ENCODE data around the gene NDUFS3.
"Not testable (repeated sequence)": the region's sequence is repeated elsewhere in the genome, so short reads cannot be mapped to it uniquely, and the experiment has no call there.

Gene NDUFS3

GRCh38 chr11:47562393-47562792, 16.5 kb upstream of the NDUFS3 start:
- not testable (repeated sequence) for DNase-seq

DNA sequence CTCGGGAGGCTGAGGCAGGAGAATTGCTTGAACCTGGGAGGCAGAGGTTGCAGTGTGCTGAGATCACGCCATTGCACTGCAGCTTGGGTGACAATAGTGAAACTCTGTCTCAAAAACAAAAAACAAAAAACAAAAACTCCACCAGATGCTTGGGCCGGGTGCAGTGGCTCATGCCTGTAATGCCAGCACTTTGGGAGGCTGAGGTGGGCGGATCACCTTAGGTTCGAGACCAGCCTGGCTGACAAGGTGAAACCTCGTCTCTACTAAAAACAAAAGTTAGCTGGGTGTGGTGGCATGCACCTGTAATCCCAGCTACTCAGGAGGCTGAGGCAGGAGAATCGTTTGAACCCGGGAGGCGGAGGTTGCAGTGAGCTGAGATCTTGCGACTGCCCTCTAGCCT, 14.5 kb upstream of the NDUFS3 start:
- DNase-seq = not testable (repeated sequence)

- peak; percentile 18 for DNase-seq
Measured at GRCh38 chr11:47564933-47565339, 13.9 kb upstream of the NDUFS3 start.

DNA sequence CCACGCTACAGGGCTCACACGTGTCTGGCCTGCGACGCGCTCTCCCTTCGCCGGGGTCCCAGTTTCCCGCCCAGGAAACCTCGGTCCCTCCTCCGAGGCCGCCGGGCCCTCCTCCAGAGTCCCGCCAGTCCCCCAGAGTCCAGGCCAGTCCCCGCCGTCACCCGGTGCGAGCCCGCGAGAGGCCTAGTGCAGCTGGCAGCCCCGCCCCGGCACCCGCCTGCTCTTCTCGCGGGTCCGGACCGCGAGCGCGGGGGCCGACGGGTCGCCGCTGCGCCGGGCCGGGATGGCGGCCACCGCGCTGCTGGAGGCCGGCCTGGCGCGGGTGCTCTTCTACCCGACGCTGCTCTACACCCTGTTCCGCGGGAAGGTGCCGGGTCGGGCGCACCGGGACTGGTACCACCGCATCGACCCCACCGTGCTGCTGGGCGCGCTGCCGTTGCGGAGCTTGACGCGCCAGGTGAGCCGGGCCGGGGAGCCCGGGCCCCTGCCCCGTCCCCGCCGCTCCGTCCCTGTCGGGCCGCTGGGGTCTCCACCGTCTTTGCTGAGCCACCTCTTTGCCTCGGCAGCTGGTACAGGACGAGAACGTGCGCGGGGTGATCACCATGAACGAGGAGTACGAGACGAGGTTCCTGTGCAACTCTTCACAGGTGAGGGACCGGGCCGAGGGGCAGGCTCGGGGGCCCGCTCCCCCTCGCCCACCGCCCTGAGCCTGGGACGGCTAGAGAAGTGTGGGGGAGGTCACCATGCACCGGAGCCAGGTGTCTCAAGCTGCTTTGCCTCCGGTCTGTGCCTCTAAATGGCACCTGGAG, 13.3 kb upstream of the NDUFS3 start, which contains the start of gene PTPMT1:
Gene PTPMT1, plus strand, starts transcription at position 260 of the 809 bp plus-strand sequence. Its CDS starts 24 bp downstream, at position 284.
- DNase-seq = peak; percentile 85

- peak; percentile 48 for DNase-seq
Measured at GRCh38 chr11:47566149-47566698, 12.7 kb upstream of the NDUFS3 start.

- DNase-seq = no peak
Measured at GRCh38 chr11:47569646-47570045, 9.2 kb upstream of the NDUFS3 start.

- no peak for DNase-seq
Measured at GRCh38 chr11:47570651-47571356, 8.1 kb upstream of the NDUFS3 start.

GRCh38 chr11:47571357-47571729, 7.5 kb upstream of the NDUFS3 start:
- no peak for DNase-seq

DNA sequence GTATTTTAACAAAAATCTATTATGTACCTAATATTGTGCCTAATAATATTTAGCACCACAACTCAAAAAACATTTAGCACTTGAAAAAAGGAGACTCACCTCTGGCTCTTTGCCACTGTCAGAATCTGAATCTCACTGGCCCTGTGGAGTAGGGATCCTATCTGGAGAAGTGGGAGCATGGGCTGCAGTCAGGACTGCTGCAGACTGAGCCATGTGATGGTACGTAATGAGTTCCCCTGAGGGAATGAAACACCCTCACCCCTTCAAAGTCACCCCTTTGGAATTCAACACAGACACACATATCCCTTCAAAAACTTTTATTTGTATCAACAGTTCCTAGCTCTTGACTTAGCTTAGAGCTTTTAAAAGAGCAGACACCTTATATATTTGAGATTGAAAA, 7.0 kb upstream of the NDUFS3 start:
- DNase-seq = no peak

DNA sequence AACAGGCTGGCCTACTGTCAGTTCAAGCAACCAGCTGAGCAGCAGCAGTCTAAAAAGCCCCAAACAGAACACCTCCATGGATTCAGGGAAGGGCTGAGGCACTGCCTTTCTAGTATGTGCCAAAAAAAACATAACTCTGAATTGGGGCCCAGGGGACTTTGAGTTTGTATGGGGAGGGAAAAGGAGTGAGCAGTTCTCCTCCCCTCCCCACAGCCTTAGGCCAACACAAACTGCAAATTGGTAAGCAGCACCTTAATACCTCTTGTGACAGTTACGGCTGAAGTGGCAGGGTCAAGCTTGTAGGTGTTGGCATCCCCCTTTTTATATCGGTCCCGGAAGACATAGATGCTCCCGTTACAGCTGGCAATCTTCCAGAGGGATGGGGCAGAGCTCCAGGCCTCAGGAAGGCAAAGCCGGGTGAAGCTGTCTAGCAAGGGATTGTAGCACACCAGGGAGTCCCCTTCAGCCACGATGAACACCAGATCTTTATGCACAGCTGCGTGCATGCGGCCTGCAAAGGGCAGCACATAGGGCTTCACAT, 6.1 kb upstream of the NDUFS3 start:
- no peak for DNase-seq

DNA sequence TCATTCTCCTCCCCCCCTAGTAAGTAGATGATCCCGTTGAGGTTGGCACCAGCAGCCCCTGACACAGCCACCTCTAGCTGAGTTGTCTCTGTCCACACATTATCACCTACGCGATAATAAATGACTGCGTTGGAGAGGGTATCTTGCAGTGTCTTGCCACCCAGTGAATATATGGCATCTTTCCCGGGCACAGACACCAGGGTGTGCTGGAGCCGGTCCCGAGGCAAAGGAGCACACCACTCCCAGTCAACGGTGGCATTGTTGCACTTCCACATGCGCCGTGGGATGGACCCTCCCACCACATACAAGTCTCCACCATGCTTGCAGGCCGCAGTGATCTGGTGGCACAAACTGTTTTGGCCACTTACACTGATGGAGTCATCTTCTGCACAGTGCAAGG, 5.6 kb upstream of the NDUFS3 start:
- DNase-seq = no peak

- no peak for DNase-seq
Measured at GRCh38 chr11:47577460-47578041, 1.3 kb upstream of the NDUFS3 start.

- DNase-seq = no peak
Measured at GRCh38 chr11:47583844-47584243, 5.0 kb downstream of the NDUFS3 start.

DNA sequence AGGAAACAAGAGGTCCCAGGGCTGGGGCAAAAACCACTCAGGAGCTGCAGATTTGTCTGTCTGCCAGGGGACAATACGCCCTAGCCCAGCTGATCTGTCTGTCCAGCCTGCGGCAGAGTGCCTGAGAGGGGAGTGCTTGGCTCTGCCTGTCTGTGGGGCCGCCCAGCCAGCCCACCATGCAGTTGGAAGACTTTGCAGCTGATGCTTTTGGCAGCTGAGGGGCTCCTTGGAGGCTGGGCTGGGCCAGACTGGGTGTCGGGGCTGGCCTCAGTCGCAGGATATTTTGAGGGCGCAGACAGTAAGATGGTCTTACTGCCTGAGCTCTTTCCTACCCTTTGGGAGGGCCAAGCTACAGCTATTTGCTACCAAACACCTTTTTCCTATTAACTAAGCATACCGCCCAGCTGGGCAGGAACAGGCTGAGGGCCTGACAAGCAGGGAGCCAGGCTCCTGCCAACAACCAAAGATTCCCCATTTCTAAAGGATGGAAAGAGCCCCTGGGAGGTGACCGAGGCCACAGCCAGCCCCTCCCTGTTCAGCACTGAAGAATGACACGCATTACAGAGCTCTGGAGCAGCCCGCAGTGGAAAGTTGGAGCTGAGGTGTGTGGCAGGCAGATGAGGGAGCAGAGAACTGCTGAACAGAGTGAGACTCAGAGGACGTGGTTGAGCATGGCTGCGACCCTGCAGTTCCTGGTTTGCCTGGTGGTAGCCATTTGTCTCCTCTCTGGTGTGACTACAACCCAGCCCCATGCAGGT, 7.4 kb downstream of the NDUFS3 start, which contains the start of gene FAM180B:
Gene FAM180B, plus strand, starts transcription at position 581 of the 758 bp plus-strand sequence. Its CDS starts 91 bp downstream, at position 672.
- no peak for DNase-seq

DNA sequence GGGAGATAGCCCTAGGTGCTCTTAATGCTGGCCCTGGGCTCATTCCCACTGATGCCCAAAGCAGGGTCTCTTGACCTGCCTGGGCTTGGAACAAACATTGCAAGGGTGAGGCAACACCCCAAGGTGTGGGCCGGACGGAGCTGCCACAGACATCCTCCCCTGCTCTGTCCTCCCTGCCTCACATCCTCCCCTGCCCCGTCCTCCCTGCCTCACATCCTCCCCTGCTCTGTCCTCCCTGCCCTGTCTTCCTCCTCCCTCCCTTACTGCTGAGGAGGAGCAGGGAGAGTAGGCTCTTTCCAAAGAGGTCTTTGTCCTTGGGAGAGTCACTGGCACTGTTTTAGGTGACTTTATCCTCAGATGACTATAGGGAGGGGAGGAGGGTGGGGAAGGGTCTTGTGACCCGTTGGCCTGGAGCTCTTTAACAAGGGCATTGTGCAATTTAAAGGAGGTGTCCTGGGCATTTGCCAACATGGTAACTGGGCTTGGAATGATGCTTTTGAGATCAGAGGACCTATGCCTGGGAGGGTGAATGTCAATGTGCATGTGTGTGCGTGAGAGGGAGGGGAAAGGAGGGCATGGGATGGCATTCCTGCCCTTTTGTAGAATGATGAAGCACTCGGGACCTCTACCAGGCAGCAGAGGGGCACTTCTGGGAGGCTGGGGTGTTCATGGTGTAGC, 8.3 kb downstream of the NDUFS3 start:
- no peak for DNase-seq

DNA sequence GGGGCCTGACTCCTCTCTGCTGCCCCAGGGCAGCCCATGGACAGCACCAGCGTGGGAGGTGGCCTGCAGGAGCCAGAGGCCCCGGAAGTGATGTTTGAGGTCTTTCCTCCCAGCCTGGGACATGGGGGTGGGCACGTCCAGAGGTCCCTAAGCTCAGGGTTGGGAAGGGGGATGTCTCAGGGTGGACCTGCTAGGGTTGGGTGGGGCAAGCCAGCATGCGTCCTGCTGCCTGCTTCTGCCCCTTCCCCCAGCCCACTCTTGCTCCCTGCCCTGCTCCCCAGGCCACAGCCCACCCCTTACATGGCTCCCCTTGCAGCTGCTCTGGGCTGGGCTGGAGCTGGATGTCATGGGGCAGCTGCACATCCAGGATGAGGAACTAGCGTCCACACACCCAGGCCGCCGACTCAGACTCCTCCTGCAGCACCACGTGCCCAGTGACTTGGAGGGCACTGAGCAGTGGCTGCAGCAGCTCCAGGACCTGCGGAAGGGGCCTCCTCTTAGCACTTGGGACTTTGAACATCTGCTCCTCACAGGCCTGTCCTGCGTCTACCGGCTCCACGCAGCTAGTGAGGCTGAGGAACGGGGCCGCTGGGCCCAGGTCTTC, 9.0 kb downstream of the NDUFS3 start:
- DNase-seq = no peak

DNA sequence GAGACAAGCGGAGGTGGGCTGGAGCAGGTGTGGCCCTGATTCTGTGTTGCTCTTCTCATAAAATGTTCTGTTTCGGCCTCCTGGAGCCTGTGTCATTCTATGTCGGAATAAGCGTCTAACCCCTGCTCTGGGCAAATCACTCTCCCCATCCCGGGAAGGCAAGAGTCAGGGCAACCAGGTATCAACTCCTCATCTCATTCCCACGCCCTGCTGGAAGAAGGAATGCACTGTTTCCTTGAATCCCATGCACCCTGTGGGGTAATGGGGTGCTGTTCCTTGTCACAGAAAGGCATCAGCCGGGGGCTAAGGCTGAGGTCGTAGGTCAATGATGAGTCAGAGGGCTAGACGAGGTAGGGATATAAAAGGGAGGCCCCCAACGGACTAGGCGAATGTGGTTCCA, 10.2 kb downstream of the NDUFS3 start:
- no peak for DNase-seq

GRCh38 chr11:47589584-47589976, 10.7 kb downstream of the NDUFS3 start:
- no peak for DNase-seq

GRCh38 chr11:47589977-47590861, 11.3 kb downstream of the NDUFS3 start:
- DNase-seq = no peak

DNA sequence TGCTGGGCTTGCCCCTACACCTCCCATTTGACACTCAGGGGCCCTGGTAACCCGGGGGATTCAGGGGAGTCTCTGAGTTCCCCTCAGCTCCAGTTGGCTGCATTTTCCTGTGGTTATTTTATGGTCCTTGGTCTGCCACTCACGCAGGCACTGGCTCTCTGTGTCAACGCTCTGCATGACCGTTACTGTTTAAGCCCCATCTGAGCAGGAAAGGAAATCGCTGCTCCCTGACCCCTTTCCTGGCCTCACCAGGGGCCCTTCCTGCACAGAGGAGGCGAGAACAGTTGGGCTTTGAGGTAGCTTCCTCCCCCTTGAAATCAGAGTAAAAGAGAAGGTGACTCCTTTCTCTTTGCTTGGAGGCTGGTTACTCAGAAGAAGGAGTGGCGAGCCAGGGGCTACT, 12.9 kb downstream of the NDUFS3 start:
- no peak for DNase-seq
